Kidney (tissue), 14 donors: ENCODE data around the gene SUCLG2. TPM values are rescaled to one million over a fixed set of nuclear protein-coding genes. Genes with fewer than 3 reads are reported as not detected.

Experiments used
- DNase-seq, 5 donors: peaks; one replicate each; pipeline ENCODE4 v3.0.0-alpha.2; 2013 to 2020
- FAIRE-seq: peaks from 2 replicates; lab custom pipeline; 2012; peaks lifted over from hg19 to GRCh38; lab: Jason Lieb, UNC
- H3K27ac ChIP-seq, 2 donors: one replicate each; pipeline ENCODE4 v1.7.0; 2013; ENCODE audit warnings: low read depth in 2 of 2, low read length in 2 of 2, inconsistent platforms in 1 of 2
- H3K27me3 ChIP-seq: one replicate; pipeline ENCODE4 v1.7.1; 2013; ENCODE audit warnings: low read length, inconsistent platforms; ENCODE audit not compliant: control insufficient read depth, insufficient read depth
- H3K36me3 ChIP-seq, 3 donors: one replicate each; pipeline versions ENCODE4 v1.7.0 to v1.7.1; 2013; ENCODE audit warnings: low read length in 3 of 3, control low read depth in 1 of 3, inconsistent platforms in 1 of 3; ENCODE audit not compliant: insufficient read depth in 3 of 3, control insufficient read depth in 2 of 3
- H3K4me1 ChIP-seq, 3 donors: one replicate each; pipeline versions ENCODE4 v1.7.0 to v1.7.1; 2013; ENCODE audit warnings: low read length in 3 of 3, inconsistent platforms in 1 of 3, low read depth in 1 of 3; ENCODE audit not compliant: control insufficient read depth in 2 of 3, insufficient read depth in 2 of 3
- H3K4me3 ChIP-seq, 3 donors: one replicate each; pipeline versions ENCODE4 v1.7.0 to v1.8.1; 2013; ENCODE audit warnings: low read length in 3 of 3, control low read depth in 1 of 3, inconsistent platforms in 1 of 3
- H3K9ac ChIP-seq, 3 donors: one replicate each; pipeline versions ENCODE4 v1.7.0 to v1.7.1; 2013; ENCODE audit warnings: low read length in 3 of 3, control low read depth in 1 of 3, inconsistent platforms in 1 of 3
- H3K9me3 ChIP-seq, 3 donors: one replicate each; pipeline versions ENCODE4 v1.7.0 to v1.7.1; 2013; ENCODE audit warnings: low read length in 3 of 3, control low read depth in 1 of 3, inconsistent platforms in 1 of 3; ENCODE audit not compliant: control insufficient read depth in 2 of 3, insufficient read depth in 1 of 3
- CTCF ChIP-seq: IDR thresholded peaks from 3 replicates; pipeline ENCODE4 v1.5.1; 2012; ENCODE audit warnings: mild to moderate bottlenecking, moderate library complexity, borderline replicate concordance; ENCODE audit not compliant: insufficient read depth; ENCODE audit errors: extremely low read depth
- intact Hi-C: fragments of 100-400 bp; cut with DNase I; formaldehyde crosslinking; loops from one replicate; pipeline ENCODE4 v1.11.1; 2022
- polyA plus RNA-seq: library from polyadenylated mRNA; stranded (reverse); fragments of 350-450 nt; fragmentation: Illumina TruSeq; extraction: RNeasy Lipid Tissue Mini Kit (QIAGEN cat#74804); gene quantifications from one replicate; pipeline ENCODE4 v1.2.3, GENCODE V29; 2014; ENCODE audit warnings: low read depth, low replicate concordance; ENCODE audit not compliant: insufficient read depth
- total RNA-seq: library from RNA; stranded (reverse); fragmentation: NEBNext Ultra II Directional; extraction: Animal tissue kit (Norgen Biotek cat#: 25700); gene quantifications from one replicate; pipeline ENCODE4 v1.2.1, GENCODE V29; 2021
- donor health status: control.
- donor health status: control.
- donor health status: control.
- donor health status: control.
- donor health status: control.
- donor health status: DM: yes; HTN: yes; CAD: no.
- donor health status: Normal renal cell carcinoma (clear cell type).

The SUCLG2 gene
- total and polyA plus RNA-seq, 2 donors from 2014 or later = 62.8 to 117 TPM

DNA sequence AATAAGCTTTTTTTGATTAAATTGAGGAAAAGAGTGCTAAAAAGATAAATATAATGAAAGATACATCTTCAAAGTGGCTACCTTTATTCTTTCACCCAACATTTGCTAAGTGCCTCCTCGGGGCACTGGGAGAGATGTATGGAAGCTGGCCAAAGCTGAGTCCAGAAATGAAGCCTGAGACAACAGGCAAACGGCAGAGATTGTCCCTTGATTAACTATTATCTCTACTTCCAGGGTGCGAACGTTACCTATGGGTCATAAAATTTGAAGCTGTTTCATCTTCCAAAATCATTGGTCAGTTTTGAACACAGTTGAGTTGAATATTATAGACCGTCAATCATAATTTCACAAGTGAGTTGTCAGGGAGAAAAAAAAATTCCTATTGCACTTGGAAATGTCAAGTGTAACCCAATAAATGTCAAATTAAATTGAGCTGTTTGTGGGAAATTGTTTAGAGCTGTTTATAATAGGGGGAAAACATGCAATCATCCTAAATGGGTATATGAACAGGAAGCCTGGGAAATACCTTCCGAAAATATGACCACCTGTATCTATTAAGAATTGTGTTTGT, 73.9 kb downstream of the SUCLG2 start:
- intact Hi-C loops = no loop called here
- FAIRE-seq = no peak
- no peaks in the 10 kb centered on the region for H3K27me3 ChIP-seq
- DNase-seq = no peak
- TF ChIP-seq CTCF = no peak
- H3K27ac ChIP-seq = no peak overlapping the region
- H3K9me3 ChIP-seq = no peaks in the 10 kb centered on the region
- no peaks in the 10 kb centered on the region for H3K36me3 ChIP-seq
- peaks cover 0 to 2% (median 0%) of the 10 kb centered on the region in 3 donors for H3K4me1 ChIP-seq
- no peak overlapping the region for H3K4me3 ChIP-seq
- H3K9ac ChIP-seq = no peak overlapping the region

GRCh38 chr3:67578416-67578815, 76.0 kb downstream of the SUCLG2 start:
- no peak overlapping the region for H3K27ac ChIP-seq
- no peaks in the 10 kb centered on the region for H3K27me3 ChIP-seq
- TF ChIP-seq CTCF = no peak
- H3K36me3 ChIP-seq = no peaks in the 10 kb centered on the region
- no peaks in the 10 kb centered on the region for H3K9me3 ChIP-seq
- peak in 3 of 5 donors; percentile 33 to 48 (median 35) for DNase-seq
- peaks cover 0 to 2% (median 0%) of the 10 kb centered on the region in 3 donors for H3K4me1 ChIP-seq
- no peak for FAIRE-seq
- H3K4me3 ChIP-seq = no peak overlapping the region
- intact Hi-C loops = no loop called here
- H3K9ac ChIP-seq = no peak overlapping the region

DNA sequence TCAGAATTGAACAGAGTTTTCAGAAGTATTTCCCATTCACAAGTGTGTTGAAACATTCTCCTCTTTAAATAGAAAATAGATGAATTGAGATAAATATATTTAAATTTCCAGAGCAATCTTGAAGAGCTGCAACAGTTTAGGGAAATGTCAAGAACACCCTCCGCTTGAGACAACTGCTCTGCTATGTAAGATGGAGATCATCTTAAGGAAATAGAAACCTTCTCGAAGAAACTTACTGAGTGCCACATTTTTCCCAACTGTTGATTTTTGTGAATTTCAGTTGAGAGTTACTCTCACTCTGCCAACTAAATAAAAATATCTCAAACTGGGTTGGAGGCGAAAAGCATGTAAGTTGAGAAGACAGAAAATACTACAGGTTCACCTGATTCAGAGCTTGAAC, 78.0 kb downstream of the SUCLG2 start:
- H3K27me3 ChIP-seq = no peaks in the 10 kb centered on the region
- H3K9me3 ChIP-seq = no peaks in the 10 kb centered on the region
- no peak overlapping the region for H3K9ac ChIP-seq
- no peak for DNase-seq
- peaks cover 0 to 2% (median 0%) of the 10 kb centered on the region in 3 donors for H3K4me1 ChIP-seq
- no peak for FAIRE-seq
- no peaks in the 10 kb centered on the region for H3K36me3 ChIP-seq
- no peak overlapping the region for H3K4me3 ChIP-seq
- no peak for TF ChIP-seq CTCF
- intact Hi-C loops = no loop called here
- no peak overlapping the region for H3K27ac ChIP-seq

- H3K9ac ChIP-seq = no peak overlapping the region
- no peak for DNase-seq
- intact Hi-C loops = no loop called here
- H3K4me1 ChIP-seq = peaks cover 0 to 8% (median 0%) of the 10 kb centered on the region in 3 donors
- H3K9me3 ChIP-seq = no peaks in the 10 kb centered on the region
- no peaks in the 10 kb centered on the region for H3K36me3 ChIP-seq
- no peak overlapping the region for H3K27ac ChIP-seq
- no peak overlapping the region for H3K4me3 ChIP-seq
- no peaks in the 10 kb centered on the region for H3K27me3 ChIP-seq
- TF ChIP-seq CTCF = no peak
- FAIRE-seq = no peak
Observed at GRCh38 chr3:67569324-67569723, 85.1 kb downstream of the SUCLG2 start.
